HepG2 (cell line): ENCODE results near the gene LATS2. TPM values are rescaled to one million over a fixed set of nuclear protein-coding genes. Genes with fewer than 3 reads are reported as not detected.

Experiments used
- ATAC-seq: fragments of 200-7000 bp; cut with Tn5 transposase; 3 replicates; pipeline ENCODE4 v1.9.1; 2020; ENCODE audit warnings: mild to moderate bottlenecking, moderate library complexity
- BruUV-seq: library from RNA; stranded (reverse); fragments of 400-500 nt; replicated peaks from 2 replicates; lab custom pipeline; 2021; lab: Mats Ljungman, UMichigan
- CTCF ChIA-PET: fragments of 300-600 bp; formaldehyde crosslinking; extraction: SDS; loops from one replicate; lab custom pipeline; 2021; ENCODE audit warnings: low total read pairs, inconsistent platforms, low intra/inter-chr PET ratio; lab: Yijun Ruan, JAX
- POLR2A ChIA-PET: fragments of 350-600 bp; sonication (Branson Sonifier 250); formaldehyde crosslinking; loops from one replicate; lab custom pipeline; 2020; ENCODE audit warnings: antibody characterized with exemption, inconsistent platforms; lab: Yijun Ruan, JAX
- DNase-seq: peaks from one replicate; pipeline ENCODE4 v3.0.0-alpha.2; 2015; ENCODE audit warnings: low spot score
- FAIRE-seq: peaks from 3 replicates; lab custom pipeline; 2011; peaks lifted over from hg19 to GRCh38; lab: Jason Lieb, UNC
- H2AFZ ChIP-seq: one replicate; pipeline ENCODE4 v1.6.1; 2011; ENCODE audit warnings: low read length, inconsistent platforms
- H3K27ac ChIP-seq: fragments of 300-600 bp; 3 replicates; pipeline ENCODE4 v1.8.0; 2011; ENCODE audit warnings: mixed run types, mild to moderate bottlenecking, mixed read lengths, low read length, inconsistent platforms; ENCODE audit not compliant: insufficient read depth; ENCODE audit errors: extremely low read length
- H3K27me3 ChIP-seq, 2 experiments: fragments of 200-600 bp in 1 of 2; 2 replicates in 1 of 2; 3 replicates in 1 of 2; pipeline versions ENCODE4 v1.6.0 to v1.8.0; 2011; ENCODE audit warnings: low read length in 2 of 2, mild to moderate bottlenecking in 2 of 2, moderate library complexity in 2 of 2, inconsistent platforms in 1 of 2; ENCODE audit not compliant: insufficient read depth in 2 of 2, control insufficient read depth in 1 of 2
- H3K36me3 ChIP-seq, 2 experiments: fragments of 200-600 bp in 1 of 2; replicated peaks in 1 of 2; 2 replicates in 1 of 2; 3 replicates in 1 of 2; pipeline versions ENCODE4 v1.5.1 to v1.8.0; 2011; ENCODE audit warnings: low read length in 2 of 2, inconsistent platforms in 1 of 2; ENCODE audit not compliant: insufficient read depth in 2 of 2, control insufficient read depth in 1 of 2
- H3K4me1 ChIP-seq: 2 replicates; pipeline ENCODE4 v1.5.1; 2012; ENCODE audit warnings: low read length, inconsistent platforms; ENCODE audit not compliant: insufficient read depth
- H3K4me2 ChIP-seq: 2 replicates; pipeline ENCODE4 v1.6.0; 2011; ENCODE audit warnings: low read depth, low read length, inconsistent platforms
- H3K4me3 ChIP-seq, 3 experiments: fragments of 200-600 bp in 1 of 3; sonication (generic), shearing (Covaris generic) in 1 of 3; replicated peaks in 1 of 3; 2 replicates each; pipeline ENCODE4 v1.5.1; 2011 to 2016; ENCODE audit warnings: low read length in 3 of 3, inconsistent platforms in 2 of 3, low read depth in 2 of 3, mild to moderate bottlenecking in 2 of 3, control low read depth in 1 of 3, mixed read lengths in 1 of 3; ENCODE audit not compliant: insufficient read depth in 1 of 3
- H3K79me2 ChIP-seq: one replicate; pipeline ENCODE4 v1.6.1; 2011; ENCODE audit warnings: low read length, inconsistent platforms; ENCODE audit not compliant: insufficient read depth
- H3K9ac ChIP-seq: 2 replicates; pipeline ENCODE4 v1.6.0; 2011; ENCODE audit warnings: mild to moderate bottlenecking, low read depth, low read length, inconsistent platforms; ENCODE audit not compliant: insufficient read depth
- H3K9me3 ChIP-seq: 2 replicates; pipeline ENCODE4 v1.5.1; 2012; ENCODE audit warnings: mild to moderate bottlenecking, low read length
- H4K20me1 ChIP-seq: 2 replicates; pipeline ENCODE4 v1.6.0; 2011; ENCODE audit warnings: inconsistent platforms, mild to moderate bottlenecking, low read length, moderate library complexity; ENCODE audit not compliant: insufficient read depth
- HES4 ChIP-seq: sonication (generic); formaldehyde crosslinking; IDR thresholded peaks from 2 replicates; pipeline ENCODE4 v1.9.0; 2021; ENCODE audit warnings: mild to moderate bottlenecking, missing genetic modification reagents, borderline replicate concordance
- HNF4G ChIP-seq, 2 experiments: sonication (generic) in 1 of 2; formaldehyde crosslinking in 1 of 2; IDR thresholded peaks; 2 replicates each; pipeline versions ENCODE4 v1.4.0 to v1.6.1; 2011 to 2020; ENCODE audit warnings: borderline replicate concordance in 2 of 2, low read depth in 2 of 2, mild to moderate bottlenecking in 2 of 2, low read length in 1 of 2, missing genetic modification reagents in 1 of 2, moderate library complexity in 1 of 2
- RCOR2 ChIP-seq: IDR thresholded peaks from 2 replicates; pipeline ENCODE4 v1.6.1; 2016; ENCODE audit warnings: missing biosample characterization, missing genetic modification reagents
- ZBTB7B ChIP-seq: sonication (generic); formaldehyde crosslinking; IDR thresholded peaks from 2 replicates; pipeline ENCODE4 v1.4.0; 2020; ENCODE audit warnings: missing genetic modification reagents
- ZNF460 ChIP-seq: sonication (generic); formaldehyde crosslinking; IDR thresholded peaks from 2 replicates; pipeline ENCODE4 v1.5.1; 2020; ENCODE audit warnings: missing genetic modification reagents, mild to moderate bottlenecking, borderline replicate concordance
- ZNF713 ChIP-seq: sonication (generic); formaldehyde crosslinking; IDR thresholded peaks from 2 replicates; pipeline ENCODE4 v1.4.0; 2020; ENCODE audit warnings: mild to moderate bottlenecking, missing genetic modification reagents
- ZNF883 ChIP-seq: sonication (generic); formaldehyde crosslinking; IDR thresholded peaks from 2 replicates; pipeline ENCODE4 v1.5.1; 2020; ENCODE audit warnings: mild to moderate bottlenecking, missing genetic modification reagents; ENCODE audit errors: not compliant biosample characterization
- ZSCAN21 ChIP-seq: sonication (generic); formaldehyde crosslinking; IDR thresholded peaks from 2 replicates; pipeline ENCODE4 v1.8.0; 2022; ENCODE audit warnings: mild to moderate bottlenecking, missing genetic modification reagents, moderate library complexity, borderline replicate concordance
- WGBS: methylation state at CpG from one replicate; pipeline ENCODE4 v1.1.6; 2017; ENCODE audit warnings: low lambda C conversion rate; 5-methylcytosine and 5-hydroxymethylcytosine counted together
- in situ Hi-C: cut with HindIII; loops from 2 replicates; pipeline ENCODE4 v1.10.0; 2017; ENCODE audit warnings: low pct_unique_long_range_greater_than_20kb; ENCODE audit not compliant: extremely low pct_ligation_motif_present
- intact Hi-C: fragments of 100-400 bp; cut with micrococcal nuclease; formaldehyde crosslinking; loops from one replicate; pipeline ENCODE4 v1.10.0; 2022; ENCODE audit not compliant: unreplicated experiment
- polyA plus RNA-seq, 8 experiments: library from polyadenylated mRNA; depleted of rRNA in 3 of 8; stranded (reverse) in 7 of 8; unstranded in 1 of 8; fragments of >200 nt; fragmentation: Illumina TruSeq in 4 of 8; extraction: Trizol in 4 of 8; gene quantifications; 2 replicates each; pipeline versions ENCODE4 v1.2.1 to v1.2.3, GENCODE V29; 2011 to 2016; ENCODE audit warnings: low read depth in 4 of 8, missing spikeins in 1 of 8, mixed read lengths in 1 of 8; ENCODE audit not compliant: insufficient read depth in 1 of 8
- total RNA-seq, 5 experiments: library from RNA; depleted of rRNA; stranded (reverse); fragments of >200 nt; fragmentation: Illumina TruSeq; extraction: Trizol; gene quantifications; 2 replicates each; pipeline ENCODE4 v1.2.3, GENCODE V29; 2016; ENCODE audit warnings: low read depth in 1 of 5
- TF ChIP-seq, protein P1 (sequence below): sonication (generic); formaldehyde crosslinking; IDR thresholded peaks from 2 replicates; pipeline ENCODE4 v1.4.0; 2020; ENCODE audit warnings: missing genetic modification reagents, low read depth, mild to moderate bottlenecking, borderline replicate concordance
- TF ChIP-seq, protein P2 (sequence below): sonication (generic); formaldehyde crosslinking; conservative IDR thresholded peaks from 2 replicates; pipeline ENCODE4 v1.8.1; 2023; ENCODE audit warnings: missing genetic modification reagents
- TF ChIP-seq, protein P3 (sequence below): sonication (generic); formaldehyde crosslinking; IDR thresholded peaks from 2 replicates; pipeline ENCODE4 v1.5.1; 2020; ENCODE audit warnings: missing genetic modification reagents, mild to moderate bottlenecking, borderline replicate concordance

The LATS2 gene
- total and polyA plus RNA-seq, 2 of the 13 experiments (the other 11 are each of a cell fraction or from before 2014, with no cell fraction given) = 7.3 to 8.5 TPM

DNA sequence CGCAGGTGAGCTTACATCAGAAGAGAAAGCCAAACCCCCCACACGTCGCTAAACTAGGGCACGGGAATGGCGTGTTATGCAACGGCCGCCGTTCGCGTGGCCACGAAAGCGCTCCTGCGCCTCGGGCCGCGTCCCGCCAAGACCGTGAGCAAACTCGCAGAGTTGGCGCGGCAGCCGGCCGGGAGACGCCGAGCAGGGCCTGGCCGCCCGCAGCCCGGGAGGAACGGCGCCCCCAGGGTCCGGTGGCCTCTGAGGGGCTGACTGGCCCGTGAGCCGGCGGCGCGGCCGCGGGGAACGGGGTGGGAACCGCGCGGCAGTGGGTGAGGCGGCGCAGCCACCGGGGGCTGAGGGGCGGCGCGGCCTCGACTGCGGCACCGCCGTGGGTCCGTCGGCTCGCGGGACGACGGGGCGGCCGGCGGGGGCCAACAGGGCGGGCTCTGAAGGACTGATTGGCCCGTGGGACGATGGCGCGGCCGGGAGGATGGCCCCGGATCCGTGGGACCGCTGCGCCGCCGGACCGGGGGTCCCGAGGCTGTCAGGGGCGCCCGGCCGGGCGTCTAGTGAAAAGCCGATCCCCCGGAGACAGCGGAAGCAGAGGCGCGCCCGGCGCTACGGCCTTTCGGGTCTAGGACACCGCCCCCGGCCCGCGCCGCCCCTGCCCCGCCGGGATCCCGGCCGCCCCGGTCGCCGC, 903 bp downstream of the LATS2 start (continued):
- TF ChIP-seq HES4 (CRISPR knock-in tag) (peak; percentile 59; the same call in 1 of the 2 replicates), HNF4G (IDR thresholded peaks at IDR 0.05; ENCODE audit: borderline replicate concordance, low read depth, low read length) (no peak), HNF4G (CRISPR knock-in tag; IDR thresholded peaks at IDR 0.05; ENCODE audit: borderline replicate concordance, low read depth) (no peak), ZSCAN21 (0 out of 2 replicates have a peak, but pooled peaks have one; percentile 36)
- TF ChIP-seq, protein P1, sequence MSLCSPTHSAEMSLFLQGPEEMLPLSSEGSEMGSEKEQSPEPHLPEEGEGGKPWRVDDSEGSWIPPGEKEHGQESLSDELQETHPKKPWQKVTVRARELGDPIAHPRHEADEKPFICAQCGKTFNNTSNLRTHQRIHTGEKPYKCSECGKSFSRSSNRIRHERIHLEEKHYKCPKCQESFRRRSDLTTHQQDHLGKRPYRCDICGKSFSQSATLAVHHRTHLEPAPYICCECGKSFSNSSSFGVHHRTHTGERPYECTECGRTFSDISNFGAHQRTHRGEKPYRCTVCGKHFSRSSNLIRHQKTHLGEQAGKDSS = no peak

DNA sequence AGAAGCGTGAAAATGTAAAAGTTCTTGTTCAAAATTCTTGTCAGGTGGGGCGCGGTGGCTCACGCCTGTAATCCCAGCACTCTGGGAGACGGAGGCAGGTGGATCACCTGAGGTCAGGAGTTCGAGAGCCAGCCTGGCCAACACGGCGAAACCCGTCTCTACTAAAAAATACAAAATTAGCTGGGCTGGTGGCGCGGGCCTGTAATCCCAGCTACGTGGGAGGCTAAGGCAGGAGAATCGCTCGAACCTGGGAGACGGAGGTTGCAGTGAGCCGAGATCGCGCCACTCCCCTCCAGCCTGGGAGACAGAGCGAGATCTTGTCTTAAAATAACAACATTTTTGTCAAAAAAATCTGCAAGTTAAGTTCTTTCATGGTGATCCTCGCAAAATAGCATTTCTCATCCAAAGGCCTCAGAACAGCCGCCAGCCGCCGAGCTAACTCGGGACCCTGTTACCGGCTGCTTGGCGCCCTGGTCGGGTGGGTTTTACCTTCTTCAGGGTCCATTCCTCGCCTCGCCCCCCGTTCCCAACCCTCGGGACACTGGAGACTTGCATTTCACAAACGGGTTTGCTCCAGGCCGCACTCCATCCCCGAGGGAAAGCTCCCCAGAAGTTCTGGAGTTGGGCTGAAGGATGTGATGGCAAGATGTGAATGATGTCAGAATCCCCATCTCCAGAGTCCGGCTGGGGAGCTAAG, 1.6 kb downstream of the LATS2 start:
- H3K9me3 ChIP-seq = no peaks in the 10 kb centered on the region
- FAIRE-seq (no peak), ATAC-seq (peak; percentile 2; the same call in 1 of the 3 replicates), DNase-seq (no peak)
- peak overlapping the region; percentile 98 for H3K9ac ChIP-seq
- H3K4me1 ChIP-seq = peaks cover 66% of the 10 kb centered on the region
- intact Hi-C loops (no loop called here), in situ Hi-C loops (no loop called here)
- peaks cover 47% of the 10 kb centered on the region for H4K20me1 ChIP-seq
- H3K4me2 ChIP-seq = peak overlapping the region; percentile 86
- peak overlapping the region; percentile 97 for H3K27ac ChIP-seq
- 63% methylated on average over 26 of the region's 35 CpGs for WGBS
- CTCF ChIA-PET = no interaction called here
- H3K4me3 ChIP-seq = peak overlapping the region; percentile 90 to 94 (median 91)
- H3K36me3 ChIP-seq = peaks cover 0 to 5% of the 10 kb centered on the region in 2 experiments; a peak in 2 of 5 replicates
- POLR2A ChIA-PET = interaction anchor here (0.9 to 1.1 kb wide), 2 partner anchors 10 kb away, joined by 3 to 4 read pairs; no protein-coding TSS in a partner anchor
- peaks cover 57% of the 10 kb centered on the region for H3K79me2 ChIP-seq
- H3K27me3 ChIP-seq = no peaks in the 10 kb centered on the region; a peak in 2 of 5 replicates
- H2AFZ ChIP-seq = no peak overlapping the region
- no TSS peak for BruUV-seq
- TF ChIP-seq, protein P2, sequence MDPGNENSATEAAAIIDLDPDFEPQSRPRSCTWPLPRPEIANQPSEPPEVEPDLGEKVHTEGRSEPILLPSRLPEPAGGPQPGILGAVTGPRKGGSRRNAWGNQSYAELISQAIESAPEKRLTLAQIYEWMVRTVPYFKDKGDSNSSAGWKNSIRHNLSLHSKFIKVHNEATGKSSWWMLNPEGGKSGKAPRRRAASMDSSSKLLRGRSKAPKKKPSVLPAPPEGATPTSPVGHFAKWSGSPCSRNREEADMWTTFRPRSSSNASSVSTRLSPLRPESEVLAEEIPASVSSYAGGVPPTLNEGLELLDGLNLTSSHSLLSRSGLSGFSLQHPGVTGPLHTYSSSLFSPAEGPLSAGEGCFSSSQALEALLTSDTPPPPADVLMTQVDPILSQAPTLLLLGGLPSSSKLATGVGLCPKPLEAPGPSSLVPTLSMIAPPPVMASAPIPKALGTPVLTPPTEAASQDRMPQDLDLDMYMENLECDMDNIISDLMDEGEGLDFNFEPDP (CRISPR knock-in tag) = 0 out of 2 replicates have a peak, but pooled peaks have one; percentile 22
- TF ChIP-seq RCOR2 (no peak), ZNF713 (CRISPR knock-in tag) (no peak), ZNF460 (CRISPR knock-in tag) (0 out of 2 replicates have a peak, but pooled peaks have one; percentile 5), ZBTB7B (CRISPR knock-in tag) (peak; percentile 9; the same call in 1 of the 2 replicates), ZNF883 (CRISPR knock-in tag) (no peak)
- TF ChIP-seq, protein P3, sequence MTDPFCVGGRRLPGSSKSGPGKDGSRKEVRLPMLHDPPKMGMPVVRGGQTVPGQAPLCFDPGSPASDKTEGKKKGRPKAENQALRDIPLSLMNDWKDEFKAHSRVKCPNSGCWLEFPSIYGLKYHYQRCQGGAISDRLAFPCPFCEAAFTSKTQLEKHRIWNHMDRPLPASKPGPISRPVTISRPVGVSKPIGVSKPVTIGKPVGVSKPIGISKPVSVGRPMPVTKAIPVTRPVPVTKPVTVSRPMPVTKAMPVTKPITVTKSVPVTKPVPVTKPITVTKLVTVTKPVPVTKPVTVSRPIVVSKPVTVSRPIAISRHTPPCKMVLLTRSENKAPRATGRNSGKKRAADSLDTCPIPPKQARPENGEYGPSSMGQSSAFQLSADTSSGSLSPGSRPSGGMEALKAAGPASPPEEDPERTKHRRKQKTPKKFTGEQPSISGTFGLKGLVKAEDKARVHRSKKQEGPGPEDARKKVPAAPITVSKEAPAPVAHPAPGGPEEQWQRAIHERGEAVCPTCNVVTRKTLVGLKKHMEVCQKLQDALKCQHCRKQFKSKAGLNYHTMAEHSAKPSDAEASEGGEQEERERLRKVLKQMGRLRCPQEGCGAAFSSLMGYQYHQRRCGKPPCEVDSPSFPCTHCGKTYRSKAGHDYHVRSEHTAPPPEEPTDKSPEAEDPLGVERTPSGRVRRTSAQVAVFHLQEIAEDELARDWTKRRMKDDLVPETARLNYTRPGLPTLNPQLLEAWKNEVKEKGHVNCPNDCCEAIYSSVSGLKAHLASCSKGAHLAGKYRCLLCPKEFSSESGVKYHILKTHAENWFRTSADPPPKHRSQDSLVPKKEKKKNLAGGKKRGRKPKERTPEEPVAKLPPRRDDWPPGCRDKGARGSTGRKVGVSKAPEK (CRISPR knock-in tag) = no peak
